Measurements from ENCODE around the gene TMEM134. TPM values are rescaled to one million over a fixed set of nuclear protein-coding genes. Genes with fewer than 3 reads are reported as not detected.

Gene TMEM134
- total and polyA plus RNA-seq, 9 of the 15 experiments (the other 6 are each of a cell fraction or from before 2014, with no cell fraction given): 0.63 to 48.4 (median 10.7) TPM

DNA sequence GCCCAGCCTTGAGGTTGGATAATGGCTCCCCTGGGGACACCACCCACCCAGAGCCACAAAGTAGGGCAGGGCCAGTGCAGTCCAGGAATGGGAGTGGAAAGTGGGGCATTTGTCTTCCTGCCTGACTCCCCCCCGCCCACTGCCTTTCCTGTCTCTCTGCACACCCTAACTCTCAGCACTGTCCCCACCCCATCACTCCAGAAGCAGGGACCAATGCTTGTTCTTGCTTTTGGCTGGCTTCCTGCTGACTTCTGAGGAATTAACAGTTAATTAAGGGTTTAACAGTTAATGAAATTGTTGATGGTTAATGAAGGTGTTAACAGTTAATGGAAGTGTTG, 31.4 kb upstream of the TMEM134 start:
- Histone ChIP-seq H3K4me1 (replicated peaks in 1 of 2; ENCODE audit: control insufficient read depth in 2 of 2, insufficient read depth in 2 of 2, low read length in 2 of 2) (peaks cover 5 to 64% of the 10 kb centered on the region in 2 experiments), H3K27ac (ENCODE audit: extremely low read depth, low read depth, low read length) (no peak overlapping the region), H2AFZ (ENCODE audit: low read depth, low read length) (no peak overlapping the region), H3K79me2 (ENCODE audit: control insufficient read depth, insufficient read depth, low read length) (peaks cover 13% of the 10 kb centered on the region; the same call in 2 of the 3 replicates), H3K9me1 (ENCODE audit: control insufficient read depth, insufficient read depth, low read length) (peaks cover 6% of the 10 kb centered on the region), H3K9me3 (replicated peaks; ENCODE audit: control insufficient read depth, insufficient read depth, low read depth, low read length) (no peaks in the 10 kb centered on the region), H3K27me3 (ENCODE audit: control insufficient read depth in 2 of 2, insufficient read depth in 2 of 2, low read length in 2 of 2) (no peaks in the 10 kb centered on the region), H3K9ac (ENCODE audit: insufficient read depth in 1 of 2, low read depth in 2 of 2, low read length in 2 of 2) (no peak overlapping the region), H3K36me3 (ENCODE audit: control insufficient read depth, insufficient read depth, low read length) (peaks cover 70% of the 10 kb centered on the region; the same call in 2 of the 3 replicates), H3K4me3 (no peak overlapping the region), H4K20me1 (replicated peaks; ENCODE audit: control insufficient read depth, insufficient read depth, low read length) (no peaks in the 10 kb centered on the region), H3K4me2 (ENCODE audit: insufficient read depth, low read length) (no peak overlapping the region)
- 100% methylated on average over 1 of the region's 1 CpG for WGBS (ENCODE audit: insufficient coverage, low coverage, missing lambda C conversion rate)
- in situ Hi-C loops (cut with MboI): no loop called here
- BruUV-seq (replicated peaks): no TSS peak
- ATAC-seq (no peak), DNase-seq (ENCODE audit: extremely low read depth in 1 of 4, low spot score in 3 of 4) (no peak), FAIRE-seq (no peak)
- ChIA-PET POLR2A (interaction anchor here (1.7 kb wide), 1 partner anchor 8 kb away, joined by 5 read pairs; no protein-coding TSS in a partner anchor), CTCF (ENCODE audit: low intra/inter-chr PET ratio) (no interaction called here)
- intact Hi-C loops (cut with micrococcal nuclease): no loop called here
- TF ChIP-seq, protein P1, sequence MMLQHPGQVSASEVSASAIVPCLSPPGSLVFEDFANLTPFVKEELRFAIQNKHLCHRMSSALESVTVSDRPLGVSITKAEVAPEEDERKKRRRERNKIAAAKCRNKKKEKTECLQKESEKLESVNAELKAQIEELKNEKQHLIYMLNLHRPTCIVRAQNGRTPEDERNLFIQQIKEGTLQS (IDR thresholded peaks at IDR 0.05): no peak
- TF ChIP-seq, protein P1 (CRISPR knock-in tag; conservative IDR thresholded peaks at IDR 0.05): no peak
- TF ChIP-seq, protein P2, sequence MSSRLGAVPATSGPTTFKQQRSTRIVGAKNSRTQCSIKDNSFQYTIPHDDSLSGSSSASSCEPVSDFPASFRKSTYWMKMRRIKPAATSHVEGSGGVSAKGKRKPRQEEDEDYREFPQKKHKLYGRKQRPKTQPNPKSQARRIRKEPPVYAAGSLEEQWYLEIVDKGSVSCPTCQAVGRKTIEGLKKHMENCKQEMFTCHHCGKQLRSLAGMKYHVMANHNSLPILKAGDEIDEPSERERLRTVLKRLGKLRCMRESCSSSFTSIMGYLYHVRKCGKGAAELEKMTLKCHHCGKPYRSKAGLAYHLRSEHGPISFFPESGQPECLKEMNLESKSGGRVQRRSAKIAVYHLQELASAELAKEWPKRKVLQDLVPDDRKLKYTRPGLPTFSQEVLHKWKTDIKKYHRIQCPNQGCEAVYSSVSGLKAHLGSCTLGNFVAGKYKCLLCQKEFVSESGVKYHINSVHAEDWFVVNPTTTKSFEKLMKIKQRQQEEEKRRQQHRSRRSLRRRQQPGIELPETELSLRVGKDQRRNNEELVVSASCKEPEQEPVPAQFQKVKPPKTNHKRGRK (tag; IDR thresholded peaks at IDR 0.05): no peak

Measured in K562 (cell line).